Liver (tissue), 9 donors: ENCODE measurements around the gene SOX15. TPM values are rescaled to one million over a fixed set of nuclear protein-coding genes. Genes with fewer than 3 reads are reported as not detected.

ENCODE experiments used
- DNase-seq: peaks from one replicate; pipeline ENCODE4 v3.0.0-alpha.2; 2017; ENCODE audit warnings: low spot score
- H3K27ac ChIP-seq, 2 donors: one replicate each; pipeline ENCODE4 v1.7.0; 2013; ENCODE audit warnings: inconsistent platforms in 2 of 2, low read length in 2 of 2, control low read depth in 1 of 2, low read depth in 1 of 2, mild to moderate bottlenecking in 1 of 2
- H3K27me3 ChIP-seq, 4 donors: one replicate each; pipeline versions ENCODE4 v1.6.1 to v1.7.0; 2013; ENCODE audit warnings: low read length in 3 of 4, inconsistent platforms in 1 of 4, mild to moderate bottlenecking in 1 of 4, moderate library complexity in 1 of 4; ENCODE audit not compliant: control insufficient read depth in 4 of 4, insufficient read depth in 4 of 4
- H3K36me3 ChIP-seq, 4 donors: one replicate each; pipeline versions ENCODE4 v1.6.1 to v1.7.0; 2013; ENCODE audit warnings: low read length in 3 of 4, mild to moderate bottlenecking in 3 of 4, low read depth in 1 of 4, moderate library complexity in 1 of 4; ENCODE audit not compliant: control insufficient read depth in 4 of 4, insufficient read depth in 3 of 4
- H3K4me1 ChIP-seq, 4 donors: one replicate each; pipeline versions ENCODE4 v1.6.1 to v1.7.0; 2013; ENCODE audit warnings: low read length in 3 of 4, mild to moderate bottlenecking in 3 of 4, moderate library complexity in 1 of 4; ENCODE audit not compliant: control insufficient read depth in 4 of 4, insufficient read depth in 4 of 4
- H3K4me3 ChIP-seq, 3 donors: one replicate each; pipeline versions ENCODE4 v1.6.1 to v1.7.0; 2013; ENCODE audit warnings: low read length in 3 of 3, control low read depth in 1 of 3, low read depth in 1 of 3, mild to moderate bottlenecking in 1 of 3
- H3K9ac ChIP-seq, 2 donors: one replicate each; pipeline ENCODE4 v1.7.0; 2013; ENCODE audit warnings: low read length in 2 of 2, mild to moderate bottlenecking in 2 of 2, moderate library complexity in 2 of 2, control low read depth in 1 of 2, low read depth in 1 of 2
- H3K9me3 ChIP-seq, 4 donors: one replicate each; pipeline versions ENCODE4 v1.6.1 to v1.7.0; 2013; ENCODE audit warnings: low read length in 3 of 4; ENCODE audit not compliant: control insufficient read depth in 4 of 4
- ATF3 ChIP-seq: IDR thresholded peaks from 2 replicates; pipeline ENCODE4 v1.6.1; 2016; ENCODE audit warnings: antibody characterized with exemption
- CTCF ChIP-seq: fragments of 150-350 bp; IDR thresholded peaks from 2 replicates; pipeline ENCODE4 v1.5.1; 2017; ENCODE audit warnings: improper control_type of control experiment, low read depth, low read length; ENCODE audit not compliant: missing input control
- EGR1 ChIP-seq, 2 donors: IDR thresholded peaks; 2 replicates each; pipeline ENCODE4 v1.6.1; 2016 to 2018; ENCODE audit warnings: antibody characterized with exemption in 2 of 2, low read depth in 2 of 2
- FOXA1 ChIP-seq: IDR thresholded peaks from 2 replicates; pipeline ENCODE4 v1.6.1; 2016; ENCODE audit warnings: antibody characterized with exemption
- FOXA2 ChIP-seq: IDR thresholded peaks from 2 replicates; pipeline ENCODE4 v1.6.1; 2016; ENCODE audit warnings: antibody characterized with exemption
- GABPA ChIP-seq, 2 donors: IDR thresholded peaks in 1 of 2; conservative IDR thresholded peaks in 1 of 2; 2 replicates each; pipeline ENCODE4 v1.6.1; 2016; ENCODE audit warnings: antibody characterized with exemption in 2 of 2, mild to moderate bottlenecking in 1 of 2, moderate library complexity in 1 of 2
- HNF4A ChIP-seq, 2 donors: conservative IDR thresholded peaks; 2 replicates each; pipeline ENCODE4 v1.6.1; 2016; ENCODE audit warnings: antibody characterized with exemption in 2 of 2, mild to moderate bottlenecking in 2 of 2
- HNF4G ChIP-seq: IDR thresholded peaks from 2 replicates; pipeline ENCODE4 v1.6.1; 2016; ENCODE audit warnings: antibody characterized with exemption
- JUND ChIP-seq, 2 donors: IDR thresholded peaks; 2 replicates each; pipeline ENCODE4 v1.6.1; 2016; ENCODE audit warnings: antibody characterized with exemption in 2 of 2
- MAX ChIP-seq: IDR thresholded peaks from 2 replicates; pipeline ENCODE4 v1.6.1; 2016; ENCODE audit warnings: antibody characterized with exemption
- NR2F2 ChIP-seq: IDR thresholded peaks from 2 replicates; pipeline ENCODE4 v1.6.1; 2016; ENCODE audit warnings: antibody characterized with exemption
- RAD21 ChIP-seq, 2 donors: IDR thresholded peaks; 2 replicates each; pipeline ENCODE4 v1.6.1; 2016; ENCODE audit warnings: antibody characterized with exemption in 2 of 2, mild to moderate bottlenecking in 2 of 2
- REST ChIP-seq: IDR thresholded peaks from 2 replicates; pipeline ENCODE4 v1.6.1; 2016; ENCODE audit warnings: antibody characterized with exemption, mild to moderate bottlenecking
- RXRA ChIP-seq, 2 donors: IDR thresholded peaks; 2 replicates each; pipeline ENCODE4 v1.6.1; 2017 to 2018; ENCODE audit warnings: antibody characterized with exemption in 2 of 2, mild to moderate bottlenecking in 1 of 2
- SP1 ChIP-seq: IDR thresholded peaks from 2 replicates; pipeline ENCODE4 v1.6.1; 2018; ENCODE audit warnings: antibody characterized with exemption, mild to moderate bottlenecking
- TAF1 ChIP-seq: conservative IDR thresholded peaks from 2 replicates; pipeline ENCODE4 v1.6.1; 2016; ENCODE audit warnings: antibody characterized with exemption, mild to moderate bottlenecking
- YY1 ChIP-seq: IDR thresholded peaks from 2 replicates; pipeline ENCODE4 v1.6.1; 2016; ENCODE audit warnings: antibody characterized with exemption, mild to moderate bottlenecking
- ZBTB33 ChIP-seq: IDR thresholded peaks from 2 replicates; pipeline ENCODE4 v1.6.1; 2016; ENCODE audit warnings: antibody characterized with exemption
- WGBS: extraction: QIAGEN DNeasy Blood & Tissue Kit; methylation state at CpG from one replicate; pipeline ENCODE4 v1.1.7; 2013; 5-methylcytosine and 5-hydroxymethylcytosine counted together
- polyA plus RNA-seq, 2 donors: library from polyadenylated mRNA; stranded (reverse) in 1 of 2; unstranded in 1 of 2; fragments of 200-250 nt in 1 of 2; fragments of >200 nt in 1 of 2; fragmentation: Nextera tagmentation in 1 of 2; extraction: Ambion mirVana in 1 of 2; gene quantifications; one replicate each; pipeline versions ENCODE4 v1.2.1 to v1.2.3, GENCODE V29; 2013 to 2015
- total RNA-seq, 2 donors: library from RNA; depleted of rRNA; stranded (reverse); fragments of >200 nt; gene quantifications; one replicate each; pipeline ENCODE4 v1.2.3, GENCODE V29; 2014
- donor health status: healthy.
- donor health status: healthy.
- donor health status: healthy.
- donor health status: healthy.
- donor health status: healthy.

Gene SOX15
- total and polyA plus RNA-seq, 4 donors: 0.06 to 0.33 (median 0.17) TPM; not detected in 1

- peak; percentile 72 for DNase-seq
- Histone ChIP-seq H3K4me1 (peaks cover 15 to 40% (median 34%) of the 10 kb centered on the region in 4 donors), H3K9me3 (no peaks in the 10 kb centered on the region), H3K9ac (no peak overlapping the region), H3K27ac (no peak overlapping the region), H3K27me3 (no peaks in the 10 kb centered on the region), H3K36me3 (no peaks in the 10 kb centered on the region), H3K4me3 (no peak overlapping the region)
- 54% methylated on average over 5 of the region's 5 CpGs for WGBS
- no peak for TF ChIP-seq ATF3
- TF ChIP-seq RAD21 (IDR thresholded peaks at IDR 0.05): peak; percentile 68 to 82
- TF ChIP-seq HNF4A (conservative IDR thresholded peaks at IDR 0.05): peak in 1 of 2 donors; percentile 23
- TF ChIP-seq ZBTB33: no peak
- TF ChIP-seq CTCF: peak; percentile 53
These were observed 44.5 kb upstream of the SOX15 start for GRCh38 chr17:7634384-7634783.

GRCh38 chr17:7633093-7633492 lies 43.2 kb upstream of the SOX15 start:
- WGBS: 43% methylated on average over 2 of the region's 2 CpGs
- H3K4me1 ChIP-seq: peaks cover 15 to 42% (median 35%) of the 10 kb centered on the region in 4 donors
- no peak overlapping the region for H3K9ac ChIP-seq
- no peak for TF ChIP-seq JUND (IDR thresholded peaks at IDR 0.05)
- no peak for TF ChIP-seq ZBTB33
- no peak for TF ChIP-seq FOXA1
- no peak for TF ChIP-seq ATF3
- no peak for TF ChIP-seq TAF1
- peak; percentile 56 to 68 for TF ChIP-seq RXRA (IDR thresholded peaks at IDR 0.05)
- TF ChIP-seq EGR1 (IDR thresholded peaks at IDR 0.05; ENCODE audit: low read depth in 2 of 2): no peak
- peak; percentile 29 for TF ChIP-seq CTCF
- peak in 1 of 2 donors; percentile 56 for TF ChIP-seq RAD21 (IDR thresholded peaks at IDR 0.05)
- TF ChIP-seq GABPA (IDR thresholded peaks at IDR 0.05 in 1 of 2, conservative IDR thresholded peaks at IDR 0.05 in 1 of 2): no peak
- TF ChIP-seq FOXA2: no peak
- TF ChIP-seq MAX: no peak
- TF ChIP-seq HNF4A (conservative IDR thresholded peaks at IDR 0.05): peak; percentile 81
- TF ChIP-seq SP1: peak; percentile 57
- peak; percentile 42 for TF ChIP-seq HNF4G
- TF ChIP-seq YY1: peak; percentile 25
- TF ChIP-seq NR2F2: peak; percentile 34
- TF ChIP-seq REST: no peak
- DNase-seq: no peak
- H3K9me3 ChIP-seq: no peaks in the 10 kb centered on the region
- no peaks in the 10 kb centered on the region for H3K36me3 ChIP-seq
- no peaks in the 10 kb centered on the region for H3K27me3 ChIP-seq
- no peak overlapping the region for H3K4me3 ChIP-seq
- H3K27ac ChIP-seq: peak overlapping the region; percentile 1 to 57
